ENCODE results near the gene GPD1L. TPM values are rescaled to one million over a fixed set of nuclear protein-coding genes. Genes with fewer than 3 reads are reported as not detected.
"Not testable (repeated sequence)": the region's sequence is repeated elsewhere in the genome, so short reads cannot be mapped to it uniquely, and the experiment has no call there.

Gene GPD1L
- total RNA-seq, 1 experiment from 2014 or later, result 9.3 TPM

GRCh38 chr3:32186097-32186496 is 79.7 kb downstream of the GPD1L start:
- TF ChIP-seq CTCF (IDR thresholded peaks at IDR 0.05; ENCODE audit: insufficient read depth in 1 of 2, low read depth in 1 of 2, low read length in 1 of 2, severe bottlenecking in 1 of 2, unreplicated experiment in 1 of 2), result no peak
- H3K9me3 Mint-ChIP-seq (ENCODE audit: unreplicated experiment), result no peaks in the 10 kb centered on the region
- Histone ChIP-seq H3K36me3 (ENCODE audit: control insufficient read depth, insufficient read depth, low read length) (no peaks in the 10 kb centered on the region), H3K4me3 (ENCODE audit: low read depth, low read length) (0 out of 2 replicates have a peak overlapping the region, but pooled peaks have one; percentile 11), H3K9me3 (no peaks in the 10 kb centered on the region), H3K27me3 (replicated peaks; ENCODE audit: control insufficient read depth, insufficient read depth, low read length) (no peaks in the 10 kb centered on the region), H3K4me1 (peaks cover 15% of the 10 kb centered on the region)
- POLR2A ChIA-PET, result interaction anchor here (1.1 kb wide), 1 partner anchor 54 kb away, joined by 5 read pairs; no protein-coding TSS in a partner anchor
- no TSS peak for BruUV-seq (replicated peaks)
- H3K4me3 Mint-ChIP-seq (ENCODE audit: unreplicated experiment), result peak overlapping the region; percentile 19
- peak overlapping the region; percentile 76 for H3K27ac Mint-ChIP-seq (ENCODE audit: unreplicated experiment)
- intact Hi-C loops (cut with micrococcal nuclease; ENCODE audit: unreplicated experiment), result loop anchor here (2.0 kb wide), 1 partner anchor 31 kb away; no protein-coding TSS in a partner anchor
- peaks cover 13% of the 10 kb centered on the region for H3K4me1 Mint-ChIP-seq (ENCODE audit: low read depth, unreplicated experiment)
- CTCF ChIA-PET, result interaction anchor here (0.9 to 1.4 kb wide), 2 partner anchors 28 to 30 kb away, joined by 3 read pairs; no protein-coding TSS in a partner anchor
- H3K27me3 Mint-ChIP-seq (ENCODE audit: insufficient read depth, unreplicated experiment), result no peaks in the 10 kb centered on the region
- peak; percentile 82 to 84 for DNase-seq
- no peaks in the 10 kb centered on the region for H3K36me3 Mint-ChIP-seq (ENCODE audit: insufficient read depth, unreplicated experiment)

GRCh38 chr3:32186876-32187275 is 80.5 kb downstream of the GPD1L start:
- no peaks in the 10 kb centered on the region for H3K36me3 ChIP-seq (ENCODE audit: control insufficient read depth, insufficient read depth, low read length)
- CTCF ChIA-PET, result interaction anchor here (0.9 to 1.4 kb wide), 2 partner anchors 29 kb away, joined by 3 read pairs; no protein-coding TSS in a partner anchor
- DNase-seq, result no peak
- H3K27me3 ChIP-seq (replicated peaks; ENCODE audit: control insufficient read depth, insufficient read depth, low read length), result no peaks in the 10 kb centered on the region
- H3K4me3 ChIP-seq (ENCODE audit: low read depth, low read length), result no peak overlapping the region
- H3K36me3 Mint-ChIP-seq (ENCODE audit: insufficient read depth, unreplicated experiment), result no peaks in the 10 kb centered on the region
- POLR2A ChIA-PET, result interaction anchor here (0.6 to 1.1 kb wide), 2 partner anchors 53 to 323 kb away, joined by 3 to 5 read pairs; no protein-coding TSS in a partner anchor
- H3K9me3 Mint-ChIP-seq (ENCODE audit: unreplicated experiment), result no peaks in the 10 kb centered on the region
- no TSS peak for BruUV-seq (replicated peaks)
- H3K4me1 Mint-ChIP-seq (ENCODE audit: low read depth, unreplicated experiment), result peaks cover 13% of the 10 kb centered on the region
- no peaks in the 10 kb centered on the region for H3K9me3 ChIP-seq
- no peaks in the 10 kb centered on the region for H3K27me3 Mint-ChIP-seq (ENCODE audit: insufficient read depth, unreplicated experiment)
- intact Hi-C loops (cut with micrococcal nuclease; ENCODE audit: unreplicated experiment), result loop anchor here (2.0 kb wide), 1 partner anchor 30 kb away; no protein-coding TSS in a partner anchor
- TF ChIP-seq CTCF (IDR thresholded peaks at IDR 0.05; ENCODE audit: insufficient read depth in 1 of 2, low read depth in 1 of 2, low read length in 1 of 2, severe bottlenecking in 1 of 2, unreplicated experiment in 1 of 2), result no peak
- H3K4me3 Mint-ChIP-seq (ENCODE audit: unreplicated experiment), result peak overlapping the region; percentile 19
- H3K4me1 ChIP-seq, result peaks cover 15% of the 10 kb centered on the region
- H3K27ac Mint-ChIP-seq (ENCODE audit: unreplicated experiment), result no peak overlapping the region

- H3K4me1 ChIP-seq, result peaks cover 15% of the 10 kb centered on the region
- H3K9me3 ChIP-seq, result no peaks in the 10 kb centered on the region
- Mint-ChIP-seq H3K27ac (ENCODE audit: unreplicated experiment) (no peak overlapping the region), H3K27me3 (ENCODE audit: insufficient read depth, unreplicated experiment) (no peaks in the 10 kb centered on the region), H3K4me1 (ENCODE audit: low read depth, unreplicated experiment) (peaks cover 13% of the 10 kb centered on the region), H3K36me3 (ENCODE audit: insufficient read depth, unreplicated experiment) (no peaks in the 10 kb centered on the region), H3K9me3 (ENCODE audit: unreplicated experiment) (no peaks in the 10 kb centered on the region), H3K4me3 (ENCODE audit: unreplicated experiment) (no peak overlapping the region)
- no peaks in the 10 kb centered on the region for H3K27me3 ChIP-seq (replicated peaks; ENCODE audit: control insufficient read depth, insufficient read depth, low read length)
- no peaks in the 10 kb centered on the region for H3K36me3 ChIP-seq (ENCODE audit: control insufficient read depth, insufficient read depth, low read length)
- no peak for TF ChIP-seq CTCF (IDR thresholded peaks at IDR 0.05; ENCODE audit: insufficient read depth in 1 of 2, low read depth in 1 of 2, low read length in 1 of 2, severe bottlenecking in 1 of 2, unreplicated experiment in 1 of 2)
- H3K4me3 ChIP-seq (ENCODE audit: low read depth, low read length), result no peak overlapping the region
- no TSS peak for BruUV-seq (replicated peaks)
- POLR2A ChIA-PET, result no interaction called here
- CTCF ChIA-PET, result no interaction called here
- DNase-seq, result no peak
- intact Hi-C loops (cut with micrococcal nuclease; ENCODE audit: unreplicated experiment), result no loop called here
Measured at GRCh38 chr3:32189693-32190092, 83.3 kb downstream of the GPD1L start.

GRCh38 chr3:32190556-32190955 is 84.1 kb downstream of the GPD1L start:
- H3K4me3 ChIP-seq (ENCODE audit: low read depth, low read length); intact Hi-C loops (cut with micrococcal nuclease; ENCODE audit: unreplicated experiment); H3K36me3 ChIP-seq (ENCODE audit: control insufficient read depth, insufficient read depth, low read length); H3K27me3 ChIP-seq (replicated peaks; ENCODE audit: control insufficient read depth, insufficient read depth, low read length); H3K36me3 Mint-ChIP-seq (ENCODE audit: insufficient read depth, unreplicated experiment); DNase-seq; H3K27ac Mint-ChIP-seq (ENCODE audit: unreplicated experiment); CTCF ChIA-PET; BruUV-seq (replicated peaks); H3K9me3 ChIP-seq; H3K27me3 Mint-ChIP-seq (ENCODE audit: insufficient read depth, unreplicated experiment); POLR2A ChIA-PET; H3K9me3 Mint-ChIP-seq (ENCODE audit: unreplicated experiment); H3K4me3 Mint-ChIP-seq (ENCODE audit: unreplicated experiment): not testable (repeated sequence)
- peaks cover 13% of the 10 kb centered on the region for H3K4me1 ChIP-seq
- peaks cover 13% of the 10 kb centered on the region for H3K4me1 Mint-ChIP-seq (ENCODE audit: low read depth, unreplicated experiment)

Measured in Caco-2 (cell line).